H9 (cell line): Measurements from ENCODE around the gene CYP2S1. TPM values are rescaled to one million over a fixed set of nuclear protein-coding genes. Genes with fewer than 3 reads are reported as not detected.
A peak's percentile ranks its signal among the peaks of the same experiment; 100 is the strongest.

ENCODE experiments used
- DNase-seq: peaks from one replicate; pipeline ENCODE4 v3.0.0-alpha.2; 2017
- H2AFZ ChIP-seq: one replicate; pipeline ENCODE4 v1.6.1; 2013; ENCODE audit warnings: mild to moderate bottlenecking, low read length, control low read depth, moderate library complexity
- H2AK5ac ChIP-seq: 2 replicates; pipeline ENCODE4 v1.6.1; 2013; ENCODE audit warnings: low read length, control low read depth, mixed read lengths; ENCODE audit not compliant: insufficient read length
- H2BK120ac ChIP-seq: one replicate; pipeline ENCODE4 v1.6.1; 2013; ENCODE audit warnings: low read depth, mild to moderate bottlenecking, low read length, control low read depth, inconsistent platforms; ENCODE audit not compliant: poor library complexity, severe bottlenecking
- H2BK12ac ChIP-seq: 2 replicates; pipeline ENCODE4 v1.6.1; 2013; ENCODE audit warnings: low read length, control low read depth, mixed read lengths, low read depth; ENCODE audit not compliant: insufficient read length
- H2BK15ac ChIP-seq: 2 replicates; pipeline ENCODE4 v1.6.1; 2013; ENCODE audit warnings: low read depth, low read length, control low read depth
- H2BK20ac ChIP-seq: one replicate; pipeline ENCODE4 v1.6.1; 2013; ENCODE audit warnings: low read depth, mild to moderate bottlenecking, low read length, control low read depth, inconsistent platforms; ENCODE audit not compliant: poor library complexity, severe bottlenecking
- H2BK5ac ChIP-seq: 2 replicates; pipeline ENCODE4 v1.6.1; 2013; ENCODE audit warnings: low read length, control low read depth, mixed read lengths; ENCODE audit not compliant: insufficient read length
- H3K14ac ChIP-seq: 2 replicates; pipeline ENCODE4 v1.6.1; 2013; ENCODE audit warnings: low read length, control low read depth; ENCODE audit not compliant: insufficient read depth
- H3K18ac ChIP-seq: 2 replicates; pipeline ENCODE4 v1.6.1; 2013; ENCODE audit warnings: low read depth, mild to moderate bottlenecking, mixed read lengths, low read length, control low read depth; ENCODE audit not compliant: insufficient read length
- H3K23ac ChIP-seq: 2 replicates; pipeline ENCODE4 v1.6.1; 2013; ENCODE audit warnings: low read length, control low read depth, mixed read lengths, low read depth; ENCODE audit not compliant: insufficient read length
- H3K23me2 ChIP-seq: 2 replicates; pipeline ENCODE4 v1.6.1; 2013; ENCODE audit warnings: low read depth, mild to moderate bottlenecking, mixed read lengths, low read length, control low read depth; ENCODE audit not compliant: insufficient read length, poor library complexity, severe bottlenecking
- H3K27ac ChIP-seq: 2 replicates; pipeline ENCODE4 v1.5.1; 2013; ENCODE audit warnings: low read length, control low read depth, mixed read lengths, low read depth; ENCODE audit not compliant: insufficient read length
- H3K27me3 ChIP-seq: 2 replicates; pipeline ENCODE4 v1.6.1; 2013; ENCODE audit warnings: low read length, control low read depth, inconsistent platforms; ENCODE audit not compliant: insufficient read depth
- H3K4ac ChIP-seq: 2 replicates; pipeline ENCODE4 v1.6.1; 2013; ENCODE audit warnings: low read depth, mild to moderate bottlenecking, control low read depth, inconsistent platforms, low read length, moderate library complexity
- H3K4me1 ChIP-seq: 2 replicates; pipeline ENCODE4 v1.6.1; 2013; ENCODE audit warnings: low read length, control low read depth, inconsistent platforms; ENCODE audit not compliant: insufficient read depth
- H3K4me2 ChIP-seq: 2 replicates; pipeline ENCODE4 v1.6.1; 2013; ENCODE audit warnings: low read length, control low read depth, mixed read lengths; ENCODE audit not compliant: insufficient read length, insufficient read depth
- H3K56ac ChIP-seq: 2 replicates; pipeline ENCODE4 v1.6.1; 2013; ENCODE audit warnings: low read depth, mild to moderate bottlenecking, mixed read lengths, low read length, control low read depth; ENCODE audit not compliant: insufficient read length
- H3K79me1 ChIP-seq: 2 replicates; pipeline ENCODE4 v1.6.1; 2013; ENCODE audit warnings: low read depth, mild to moderate bottlenecking, moderate library complexity, low read length, control low read depth, inconsistent platforms; ENCODE audit not compliant: insufficient read depth, poor library complexity, severe bottlenecking
- H3K79me2 ChIP-seq: 2 replicates; pipeline ENCODE4 v1.6.1; 2013; ENCODE audit warnings: low read length, control low read depth, inconsistent platforms; ENCODE audit not compliant: insufficient read depth
- H3K9ac ChIP-seq: 2 replicates; pipeline ENCODE4 v1.6.1; 2013; ENCODE audit warnings: low read length, control low read depth, mixed read lengths; ENCODE audit not compliant: insufficient read length; ENCODE audit errors: extremely low read depth
- H3K9me3 ChIP-seq: one replicate; pipeline ENCODE4 v1.6.1; 2013; ENCODE audit warnings: low read depth, low read length, inconsistent platforms; ENCODE audit not compliant: control insufficient read depth
- H3T11ph ChIP-seq: one replicate; pipeline ENCODE4 v1.6.1; 2013; ENCODE audit warnings: mild to moderate bottlenecking, low read length, control low read depth, inconsistent platforms
- H4K20me1 ChIP-seq: one replicate; pipeline ENCODE4 v1.6.1; 2013; ENCODE audit not compliant: control insufficient read depth, insufficient read length, insufficient read depth
- H4K5ac ChIP-seq: 2 replicates; pipeline ENCODE4 v1.6.1; 2013; ENCODE audit warnings: low read depth, mild to moderate bottlenecking, mixed read lengths, low read length, control low read depth; ENCODE audit not compliant: insufficient read length
- H4K8ac ChIP-seq: replicated peaks from 2 replicates; pipeline ENCODE4 v1.6.1; 2013; ENCODE audit warnings: low read length, control low read depth, mixed read lengths, low read depth; ENCODE audit not compliant: insufficient read length
- H4K91ac ChIP-seq: 2 replicates; pipeline ENCODE4 v1.6.1; 2013; ENCODE audit warnings: low read depth, mild to moderate bottlenecking, moderate library complexity, mixed read lengths, low read length, control low read depth; ENCODE audit not compliant: insufficient read length
- H3K27ac Mint-ChIP-seq, 3 experiments: 2 replicates in 2 of 3; 3 replicates in 1 of 3; pipeline ENCODE4 v1.8.0; 2020 to 2021; ENCODE audit warnings: mixed read lengths in 3 of 3, mild to moderate bottlenecking in 1 of 3, moderate library complexity in 1 of 3
- H3K27me3 Mint-ChIP-seq: 2 replicates; pipeline ENCODE4 v1.8.0; 2021; ENCODE audit warnings: low read depth, mild to moderate bottlenecking, moderate library complexity, mixed read lengths
- H3K36me3 Mint-ChIP-seq, 3 experiments: 2 replicates in 2 of 3; 3 replicates in 1 of 3; pipeline ENCODE4 v1.8.0; 2020 to 2021; ENCODE audit warnings: low read depth in 3 of 3, mixed read lengths in 3 of 3; ENCODE audit not compliant: insufficient read depth in 1 of 3
- H3K4me1 Mint-ChIP-seq, 2 experiments: 2 replicates each; pipeline ENCODE4 v1.8.0; 2020; ENCODE audit warnings: mixed read lengths in 2 of 2
- H3K4me3 Mint-ChIP-seq, 2 experiments: 2 replicates in 1 of 2; 3 replicates in 1 of 2; pipeline ENCODE4 v1.8.0; 2020 to 2021; ENCODE audit warnings: mild to moderate bottlenecking in 2 of 2, mixed read lengths in 2 of 2, moderate library complexity in 1 of 2
- H3K9me3 Mint-ChIP-seq, 2 experiments: 2 replicates in 1 of 2; 3 replicates in 1 of 2; pipeline ENCODE4 v1.8.0; 2020; ENCODE audit warnings: mild to moderate bottlenecking in 2 of 2, mixed read lengths in 2 of 2, moderate library complexity in 1 of 2
- WGBS: extraction: QIAGEN DNeasy Blood & Tissue Kit; methylation state at CpG from one replicate; pipeline ENCODE4 v1.1.7; 2013; ENCODE audit warnings: missing lambda C conversion rate, low lambda C conversion rate, mixed read lengths; ENCODE audit not compliant: insufficient read length; ENCODE audit errors: extremely low coverage; 5-methylcytosine and 5-hydroxymethylcytosine counted together
- total RNA-seq: library from RNA; stranded (reverse); gene quantifications from 2 replicates; pipeline ENCODE4 v1.2.1, GENCODE V29; 2021
- TF ChIP-seq, protein P1 (sequence below): fragments of 200-600 bp; sonication (generic); conservative IDR thresholded peaks from 3 replicates; pipeline ENCODE4 v1.8.0; 2021; ENCODE audit warnings: antibody characterized with exemption, mild to moderate bottlenecking

The CYP2S1 gene
- total RNA-seq, 1 experiment from 2014 or later = 159 TPM

GRCh38 chr19:41221514-41222205 lies 28.6 kb downstream of the CYP2S1 start:
- Histone ChIP-seq H4K20me1 (no peaks in the 10 kb centered on the region), H2AK5ac (no peak overlapping the region), H2BK12ac (no peak overlapping the region), H3K18ac (no peak overlapping the region), H4K5ac (no peak overlapping the region), H3K4me1 (peaks cover 5% of the 10 kb centered on the region; the same call in 1 of the 2 replicates), H3K14ac (no peak overlapping the region), H3T11ph (no peak overlapping the region), H3K23ac (no peak overlapping the region), H3K79me1 (no peaks in the 10 kb centered on the region), H3K4ac (no peak overlapping the region), H3K4me2 (no peak overlapping the region), H2BK15ac (no peak overlapping the region), H2BK5ac (no peak overlapping the region), H3K27me3 (no peaks in the 10 kb centered on the region), H3K9ac (no peak overlapping the region), H3K23me2 (peaks cover 14% of the 10 kb centered on the region), H2BK120ac (no peak overlapping the region), H4K8ac (no peak overlapping the region), H2BK20ac (no peak overlapping the region), H3K27ac (no peak overlapping the region), H3K56ac (no peak overlapping the region), H3K9me3 (no peaks in the 10 kb centered on the region), H3K79me2 (no peaks in the 10 kb centered on the region), H4K91ac (no peak overlapping the region), H2AFZ (no peak overlapping the region)
- peak overlapping the region in 1 of 3 experiments; percentile 5; a peak in 1 of 7 replicates for H3K27ac Mint-ChIP-seq
- TF ChIP-seq, protein P1, sequence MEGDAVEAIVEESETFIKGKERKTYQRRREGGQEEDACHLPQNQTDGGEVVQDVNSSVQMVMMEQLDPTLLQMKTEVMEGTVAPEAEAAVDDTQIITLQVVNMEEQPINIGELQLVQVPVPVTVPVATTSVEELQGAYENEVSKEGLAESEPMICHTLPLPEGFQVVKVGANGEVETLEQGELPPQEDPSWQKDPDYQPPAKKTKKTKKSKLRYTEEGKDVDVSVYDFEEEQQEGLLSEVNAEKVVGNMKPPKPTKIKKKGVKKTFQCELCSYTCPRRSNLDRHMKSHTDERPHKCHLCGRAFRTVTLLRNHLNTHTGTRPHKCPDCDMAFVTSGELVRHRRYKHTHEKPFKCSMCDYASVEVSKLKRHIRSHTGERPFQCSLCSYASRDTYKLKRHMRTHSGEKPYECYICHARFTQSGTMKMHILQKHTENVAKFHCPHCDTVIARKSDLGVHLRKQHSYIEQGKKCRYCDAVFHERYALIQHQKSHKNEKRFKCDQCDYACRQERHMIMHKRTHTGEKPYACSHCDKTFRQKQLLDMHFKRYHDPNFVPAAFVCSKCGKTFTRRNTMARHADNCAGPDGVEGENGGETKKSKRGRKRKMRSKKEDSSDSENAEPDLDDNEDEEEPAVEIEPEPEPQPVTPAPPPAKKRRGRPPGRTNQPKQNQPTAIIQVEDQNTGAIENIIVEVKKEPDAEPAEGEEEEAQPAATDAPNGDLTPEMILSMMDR = no peak
- peaks cover 12 to 20% (median 13%) of the 10 kb centered on the region in 3 experiments for H3K36me3 Mint-ChIP-seq
- H3K9me3 Mint-ChIP-seq = peaks cover 0 to 2% of the 10 kb centered on the region in 2 experiments; a peak in 3 of 5 replicates
- no CpG with 5 or more reads among the region's 20 CpGs for WGBS
- peaks cover 6% of the 10 kb centered on the region for H3K27me3 Mint-ChIP-seq
- peak overlapping the region in 1 of 2 experiments; percentile 45; a peak in 2 of 5 replicates for H3K4me3 Mint-ChIP-seq
- peaks cover 56 to 68% of the 10 kb centered on the region in 2 experiments for H3K4me1 Mint-ChIP-seq
- DNase-seq = no peak
